HK-2 (cell line): ENCODE results near the gene RBBP8.
A peak's percentile ranks its signal among the peaks of the same experiment; 100 is the strongest.
"Not testable (repeated sequence)": the region's sequence is repeated elsewhere in the genome, so short reads cannot be mapped to it uniquely, and the experiment has no call there.

Experiments
- DNase-seq: peaks from one replicate; pipeline ENCODE4 v3.0.0-alpha.2; 2018; ENCODE audit not compliant: unreplicated experiment

RBBP8 gene

GRCh38 chr18:22933206-22933965 is at the start of gene RBBP8:
Gene RBBP8 (plus strand): TSS chr18:22933328. CDS start chr18:22936852, 3,524 bp downstream.
- peak; percentile 79 for DNase-seq

GRCh38 chr18:22883827-22884226 is 49.3 kb upstream of the RBBP8 start:
- no peak for DNase-seq

- not testable (repeated sequence) for DNase-seq
These were observed 47.4 kb upstream of the RBBP8 start for GRCh38 chr18:22885694-22886093.

GRCh38 chr18:22899421-22899820 is 33.7 kb upstream of the RBBP8 start:
- DNase-seq, result no peak

- no peak for DNase-seq
These were observed 32.4 kb upstream of the RBBP8 start for GRCh38 chr18:22900558-22901238.

- no peak for DNase-seq
These were observed 31.0 kb upstream of the RBBP8 start for GRCh38 chr18:22902093-22902492.

GRCh38 chr18:22903248-22903647 is 29.9 kb upstream of the RBBP8 start:
- not testable (repeated sequence) for DNase-seq

GRCh38 chr18:22912149-22912548 is 21.0 kb upstream of the RBBP8 start:
- no peak for DNase-seq

- no peak for DNase-seq
These were observed 20.3 kb upstream of the RBBP8 start for GRCh38 chr18:22912835-22913234.

GRCh38 chr18:22913861-22914260 is 19.3 kb upstream of the RBBP8 start:
- DNase-seq, result no peak

- no peak for DNase-seq
These were observed 18.5 kb upstream of the RBBP8 start for GRCh38 chr18:22914633-22915032.

- DNase-seq, result no peak
These were observed 17.8 kb upstream of the RBBP8 start for GRCh38 chr18:22915337-22915736.

- DNase-seq, result no peak
These were observed 11.4 kb upstream of the RBBP8 start for GRCh38 chr18:22921772-22922171.

GRCh38 chr18:22924589-22924988 is 8.5 kb upstream of the RBBP8 start:
- no peak for DNase-seq

GRCh38 chr18:22926454-22926853 is 6.7 kb upstream of the RBBP8 start:
- DNase-seq, result no peak

GRCh38 chr18:22928339-22928738 is 4.8 kb upstream of the RBBP8 start:
- no peak for DNase-seq

- peak; percentile 48 for DNase-seq
These were observed 2.9 kb upstream of the RBBP8 start for GRCh38 chr18:22930089-22930713.

GRCh38 chr18:22932885-22933205 is 283 bp upstream of the RBBP8 start:
- DNase-seq, result no peak

GRCh38 chr18:22933966-22934423 is 867 bp downstream of the RBBP8 start:
- DNase-seq, result no peak

- DNase-seq, result no peak
These were observed 1.7 kb downstream of the RBBP8 start for GRCh38 chr18:22934789-22935188.

- DNase-seq, result no peak
These were observed 2.3 kb downstream of the RBBP8 start for GRCh38 chr18:22935431-22935830.

- no peak for DNase-seq
These were observed 3.4 kb downstream of the RBBP8 start for GRCh38 chr18:22936515-22936914.

- no peak for DNase-seq
These were observed 6.5 kb downstream of the RBBP8 start for GRCh38 chr18:22939649-22940048.
